Fibroblast of skin of scalp (primary cell): ENCODE data around the gene TFB1M.
"Not testable (repeated sequence)": the region's sequence is repeated elsewhere in the genome, so short reads cannot be mapped to it uniquely, and the experiment has no call there.

Source experiments
- DNase-seq: peaks from one replicate; pipeline ENCODE4 v3.0.0-alpha.2; 2013

TFB1M gene

GRCh38 chr6:155235087-155235486, 79.2 kb downstream of the TFB1M start:
- no peak for DNase-seq

DNA sequence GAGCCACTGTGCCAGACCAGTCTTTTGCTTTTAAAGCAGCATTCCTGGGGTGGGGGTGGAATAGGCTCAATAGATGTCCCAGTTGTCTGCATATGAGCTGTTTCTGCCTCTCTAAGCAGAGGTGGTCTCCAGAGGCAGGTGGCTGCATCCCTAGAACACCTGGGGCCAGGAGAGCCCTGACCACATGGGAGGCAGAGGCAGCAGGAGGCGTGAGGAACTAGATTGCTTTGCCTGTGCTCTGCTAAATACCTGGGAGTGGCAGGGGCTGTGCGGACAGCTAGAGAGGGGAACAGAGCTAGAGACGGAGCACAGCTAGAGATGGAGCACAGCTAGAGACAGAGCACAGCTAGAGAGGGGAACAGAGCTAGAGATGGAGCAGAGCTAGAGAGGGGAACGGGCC, 79.6 kb downstream of the TFB1M start:
- DNase-seq = no peak

DNA sequence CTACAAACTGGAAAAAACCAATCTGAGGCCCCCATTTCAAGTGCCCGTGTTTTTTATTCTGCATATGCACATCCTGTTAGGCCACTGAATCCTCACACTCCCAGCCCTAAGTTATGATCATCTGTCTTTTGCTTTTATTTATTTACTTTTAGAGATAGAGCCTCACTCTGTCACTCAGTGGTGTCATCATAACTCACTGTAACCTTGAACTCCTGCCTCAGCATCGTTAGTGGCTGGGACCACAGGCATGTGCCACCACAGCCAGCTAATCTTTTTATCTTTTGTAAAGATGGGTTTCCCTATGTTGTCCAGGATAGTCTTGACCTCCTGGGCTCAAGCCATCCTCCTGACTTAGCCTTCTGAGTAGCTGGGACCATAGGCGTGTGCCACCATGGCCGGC, 80.1 kb downstream of the TFB1M start:
- DNase-seq = no peak

- no peak for DNase-seq
These were observed 81.4 kb downstream of the TFB1M start for GRCh38 chr6:155232848-155233247.

DNA sequence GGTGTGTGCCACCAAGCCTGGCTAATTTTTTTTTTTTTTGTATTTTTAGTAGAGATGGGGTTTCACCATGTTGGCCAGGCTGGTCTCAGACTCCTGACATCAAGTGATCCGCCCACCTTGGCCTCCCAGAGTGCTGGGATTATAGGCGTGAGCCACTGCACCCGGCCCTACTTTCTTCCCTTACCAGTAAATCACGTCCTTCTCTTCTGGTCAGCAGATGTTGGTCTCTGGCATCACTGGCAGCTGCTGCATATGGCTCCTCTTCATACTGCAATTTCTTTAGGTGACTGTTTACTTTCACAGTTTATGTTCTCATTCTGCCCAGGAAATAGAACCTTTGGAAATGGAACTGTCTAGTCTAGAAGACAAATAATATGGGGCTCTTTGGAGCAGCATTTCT, 83.3 kb downstream of the TFB1M start:
- DNase-seq = not testable (repeated sequence)

DNA sequence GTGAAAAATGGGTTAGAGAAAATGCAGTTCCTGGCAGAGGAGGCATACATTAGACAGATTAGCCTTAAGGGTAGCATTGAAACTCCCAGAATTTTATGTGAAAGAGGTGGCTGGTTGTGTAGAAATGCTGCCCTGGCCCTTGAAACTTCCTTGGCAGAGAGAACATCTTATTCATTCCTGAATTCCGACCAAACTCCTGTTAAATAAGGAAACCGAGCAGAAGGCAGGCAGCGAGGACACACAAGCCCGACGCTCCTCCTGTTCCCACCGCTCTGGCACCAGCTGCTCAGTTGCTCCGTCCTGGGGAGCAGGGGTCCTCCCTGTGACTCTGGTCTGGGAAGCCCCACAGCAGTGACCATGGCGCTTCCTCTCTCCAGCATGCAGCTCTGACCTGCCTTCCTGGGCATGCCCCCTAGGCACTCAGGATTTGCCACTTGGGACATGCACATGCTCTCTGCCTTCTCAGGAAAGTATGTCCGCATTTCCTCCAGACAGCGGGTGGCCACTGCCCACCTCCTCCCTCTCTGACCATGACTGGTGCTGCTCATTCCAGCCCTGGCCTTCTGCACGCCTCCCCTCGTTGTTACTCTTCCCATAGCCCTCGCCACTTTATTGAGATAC, 85.6 kb downstream of the TFB1M start:
- DNase-seq = no peak

DNA sequence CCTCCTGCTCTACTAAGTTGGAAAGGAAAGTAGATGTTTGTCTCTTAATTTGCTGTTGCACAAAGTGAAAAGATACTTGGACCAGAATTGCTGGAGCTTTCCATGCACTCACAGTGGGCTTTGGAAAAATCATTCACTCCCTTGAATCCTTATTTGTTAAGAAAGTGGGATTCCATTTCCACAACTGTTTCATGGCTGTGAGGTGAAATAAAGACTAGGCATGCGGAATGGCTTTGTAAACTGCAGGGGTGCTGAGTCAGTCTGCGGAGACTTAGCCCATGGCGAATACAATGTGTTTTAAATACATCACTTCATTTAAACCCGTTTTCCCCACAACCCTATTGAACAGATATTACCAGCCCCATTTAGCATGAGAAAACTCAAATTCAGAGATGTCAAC, 87.2 kb downstream of the TFB1M start:
- DNase-seq = peak; percentile 26

- DNase-seq = no peak
These were observed 89.7 kb downstream of the TFB1M start for GRCh38 chr6:155224618-155225017.

- DNase-seq = peak; percentile 72
These were observed 90.4 kb downstream of the TFB1M start for GRCh38 chr6:155223646-155224451.

DNA sequence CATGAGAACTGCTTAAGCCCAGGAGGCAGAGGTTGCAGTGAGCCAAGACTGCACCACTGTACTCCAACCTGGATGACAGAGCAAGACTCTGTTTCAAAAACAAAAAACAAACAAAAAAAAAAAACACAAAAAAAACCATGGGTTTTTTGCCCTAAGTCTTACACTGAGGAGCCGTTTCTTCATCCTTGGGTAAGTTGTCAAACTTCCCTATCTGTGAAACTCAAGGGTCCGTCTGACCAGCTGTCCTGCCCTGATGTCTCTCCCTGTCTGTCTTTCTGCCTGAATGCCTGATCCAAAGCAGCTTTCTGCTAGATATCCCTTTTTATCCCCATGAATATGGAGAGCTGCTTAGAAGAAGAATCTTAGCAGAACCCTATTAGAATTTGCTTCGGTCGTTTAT, 91.8 kb downstream of the TFB1M start:
- DNase-seq = no peak

- DNase-seq = no peak
These were observed 93.2 kb downstream of the TFB1M start for GRCh38 chr6:155221086-155221485.

- DNase-seq = no peak
These were observed 94.4 kb downstream of the TFB1M start for GRCh38 chr6:155219858-155220301.

DNA sequence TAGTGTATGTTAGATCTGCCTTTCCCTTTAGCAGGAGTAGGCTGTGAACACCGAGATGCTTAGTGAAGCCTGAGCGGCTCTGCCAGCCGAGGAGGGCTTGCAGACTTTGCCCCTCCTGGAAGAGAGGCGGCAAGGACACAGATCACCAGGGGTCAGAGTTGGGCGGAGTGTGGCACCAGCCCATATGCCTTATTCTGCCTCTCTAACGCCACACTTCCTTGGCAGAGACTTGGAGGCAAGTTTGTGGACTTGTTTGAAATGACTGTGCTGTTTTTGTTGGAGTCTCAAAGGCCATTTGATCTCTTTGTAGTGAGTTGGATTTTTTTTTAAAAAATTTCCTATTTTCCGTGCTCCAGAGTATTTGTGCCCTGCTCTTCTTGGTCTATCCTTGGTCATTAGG, 95.0 kb downstream of the TFB1M start:
- no peak for DNase-seq

GRCh38 chr6:155218711-155219110, 95.6 kb downstream of the TFB1M start:
- DNase-seq = not testable (repeated sequence)

GRCh38 chr6:155216312-155217046, 97.8 kb downstream of the TFB1M start:
- no peak for DNase-seq

DNA sequence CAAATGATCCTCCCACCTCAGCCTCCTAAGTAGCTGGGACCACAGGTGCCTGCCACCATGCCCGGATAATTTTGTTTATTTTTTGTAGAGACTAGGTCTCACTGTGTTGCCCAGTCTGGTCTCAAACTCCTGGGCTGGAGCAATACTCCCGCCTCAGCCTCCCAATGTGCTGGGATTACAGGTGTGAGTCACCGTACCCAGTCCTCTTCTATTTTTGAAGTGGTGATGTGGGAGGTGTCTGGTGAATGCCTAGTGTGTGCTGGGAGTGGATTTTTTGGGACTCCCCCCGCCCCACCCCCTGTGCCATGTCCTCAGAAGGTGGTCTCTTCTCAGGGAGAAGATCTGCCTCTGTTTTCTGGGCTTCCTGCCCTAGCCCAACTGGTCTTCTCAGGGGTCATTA, 98.4 kb downstream of the TFB1M start:
- no peak for DNase-seq

GRCh38 chr6:155213611-155214372, 100.5 kb downstream of the TFB1M start:
- DNase-seq = no peak

DNA sequence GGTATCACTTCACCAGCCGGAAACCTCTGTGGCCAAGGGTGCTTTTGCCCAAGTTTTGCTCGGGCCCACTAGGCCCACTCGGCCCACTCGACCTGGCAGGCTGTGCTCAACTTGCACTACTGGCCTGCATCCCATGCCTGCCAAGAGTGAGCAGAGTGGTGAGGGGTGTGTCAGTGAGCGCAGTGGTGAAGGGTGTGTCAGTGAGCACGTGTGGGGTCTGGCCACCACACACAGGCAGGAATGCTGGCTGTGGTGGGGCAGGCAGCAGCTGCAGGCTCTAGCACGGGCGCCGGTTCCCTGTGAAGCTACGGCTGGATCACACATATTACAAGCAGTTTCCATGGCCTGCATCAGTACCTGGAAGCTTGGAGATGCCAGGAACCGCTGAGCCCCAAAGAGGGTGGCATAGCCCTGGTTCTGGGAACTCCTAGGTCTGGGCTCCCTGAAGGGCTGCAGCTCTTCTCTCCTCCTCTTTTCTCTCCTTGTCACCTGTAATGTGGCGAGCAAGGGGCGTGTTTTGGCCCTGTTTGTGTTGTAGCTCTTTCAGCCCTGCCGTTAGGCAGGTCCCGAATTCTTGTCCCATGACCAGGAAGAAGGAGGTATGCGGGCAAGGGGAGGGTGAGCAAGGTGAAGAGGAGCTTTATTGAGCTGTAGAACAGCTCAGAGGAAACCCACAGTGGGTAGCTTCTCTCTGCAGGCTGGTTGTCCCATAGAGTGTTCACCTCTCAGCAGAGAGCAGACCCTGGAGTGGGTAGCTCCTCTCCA, 101.5 kb downstream of the TFB1M start:
- peak; percentile 70 for DNase-seq

DNA sequence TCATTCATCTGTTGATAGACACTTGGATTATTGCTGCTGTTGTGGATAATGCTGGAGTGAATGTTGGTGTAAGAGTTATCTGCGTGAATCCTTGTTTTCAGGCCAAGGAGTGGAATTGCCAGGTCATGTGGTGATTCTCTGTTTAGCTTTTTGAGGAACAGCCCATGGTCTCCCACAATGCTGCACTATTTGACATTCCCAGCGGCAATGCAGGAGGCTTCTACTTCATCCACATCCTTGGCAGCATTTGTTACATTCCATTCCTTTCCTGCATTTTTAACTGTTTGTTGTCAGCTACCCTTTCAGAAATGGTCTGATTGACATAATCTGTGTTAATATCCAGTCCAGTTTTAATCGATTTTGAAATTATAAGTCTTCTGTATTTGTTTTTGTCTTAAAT, 102.2 kb downstream of the TFB1M start:
- DNase-seq = peak; percentile 62

GRCh38 chr6:155207223-155207622, 107.1 kb downstream of the TFB1M start:
- DNase-seq = no peak
